NT2/D1 (cell line): ENCODE data around the gene PSTPIP2.

Experiments used
- SUZ12 ChIP-seq: IDR thresholded peaks from 2 replicates; pipeline ENCODE4 v1.6.1; 2011; ENCODE audit not compliant: insufficient read length, insufficient read depth; ENCODE audit errors: extremely low read depth
- ZNF274 ChIP-seq: IDR thresholded peaks from 2 replicates; pipeline ENCODE4 v1.6.1; 2011; ENCODE audit warnings: mild to moderate bottlenecking, low read depth, low read length

DNA sequence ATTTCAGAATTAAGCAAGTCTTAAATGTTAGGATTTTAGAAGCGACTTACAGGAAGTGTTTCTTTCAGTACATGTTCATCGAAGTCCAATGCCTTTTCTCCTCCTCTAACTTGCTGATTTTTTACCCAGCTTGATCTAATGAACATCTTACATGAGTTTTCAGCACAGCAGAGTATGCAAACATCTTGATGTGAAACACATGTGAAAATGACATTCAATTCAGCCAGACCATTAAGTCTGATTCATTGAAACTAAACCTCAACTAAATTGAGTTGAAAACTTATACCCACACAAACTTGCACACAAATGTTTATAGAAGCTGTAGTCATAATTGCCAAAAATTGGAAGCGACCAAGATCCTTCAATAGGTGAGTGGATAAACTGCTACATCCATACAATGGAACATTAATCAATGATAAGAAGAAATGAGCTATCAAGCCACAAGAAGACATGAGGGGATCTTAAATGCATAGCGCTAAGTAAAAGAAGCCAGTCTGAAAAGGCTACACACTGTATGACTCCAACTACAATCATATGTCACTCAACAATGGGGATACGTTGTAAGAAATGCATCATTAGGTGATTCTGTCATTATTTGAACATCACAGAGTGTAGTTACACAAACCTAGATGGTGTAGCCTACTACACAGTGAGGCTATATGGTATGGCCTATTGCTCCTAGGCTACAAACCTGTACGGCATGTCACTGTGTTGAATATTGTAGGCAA, 18.5 kb downstream of the PSTPIP2 start:
- TF ChIP-seq ZNF274 (no peak), SUZ12 (no peak)
